ENCODE data around the gene FSTL5.

FSTL5 gene

GRCh38 chr4:161936625-161937550 is 226.9 kb downstream of the FSTL5 start:
- no peak for DNase-seq (ENCODE audit: low spot score)

GRCh38 chr4:161931089-161931488 is 232.7 kb downstream of the FSTL5 start:
- DNase-seq (ENCODE audit: low spot score), result no peak

GRCh38 chr4:161929956-161930355 is 233.8 kb downstream of the FSTL5 start:
- DNase-seq (ENCODE audit: low spot score), result no peak

- DNase-seq (ENCODE audit: low spot score), result no peak
Observed at GRCh38 chr4:161926033-161926828, 237.6 kb downstream of the FSTL5 start.

GRCh38 chr4:161920304-161921052 is 243.3 kb downstream of the FSTL5 start:
- no peak for DNase-seq (ENCODE audit: low spot score)

- no peak for DNase-seq (ENCODE audit: low spot score)
Observed at GRCh38 chr4:161919442-161920220, 244.2 kb downstream of the FSTL5 start.

GRCh38 chr4:161916035-161916434 is 247.8 kb downstream of the FSTL5 start:
- DNase-seq (ENCODE audit: low spot score), result no peak

- DNase-seq (ENCODE audit: low spot score), result no peak
Observed at GRCh38 chr4:161907590-161907955, 256.2 kb downstream of the FSTL5 start.

GRCh38 chr4:161906836-161907589 is 256.8 kb downstream of the FSTL5 start:
- DNase-seq (ENCODE audit: low spot score), result no peak

GRCh38 chr4:161900110-161900509 is 263.7 kb downstream of the FSTL5 start:
- DNase-seq (ENCODE audit: low spot score), result no peak

- no peak for DNase-seq (ENCODE audit: low spot score)
Observed at GRCh38 chr4:161894493-161895167, 269.2 kb downstream of the FSTL5 start.

GRCh38 chr4:161894014-161894413 is 269.8 kb downstream of the FSTL5 start:
- DNase-seq (ENCODE audit: low spot score), result no peak

- DNase-seq (ENCODE audit: low spot score), result no peak
Observed at GRCh38 chr4:161893566-161893965, 270.2 kb downstream of the FSTL5 start.

GRCh38 chr4:161892951-161893350 is 270.8 kb downstream of the FSTL5 start:
- no peak for DNase-seq (ENCODE audit: low spot score)

- DNase-seq (ENCODE audit: low spot score), result no peak
Observed at GRCh38 chr4:161883157-161883556, 280.6 kb downstream of the FSTL5 start.

GRCh38 chr4:161881370-161881769 is 282.4 kb downstream of the FSTL5 start:
- DNase-seq (ENCODE audit: low spot score), result no peak

- DNase-seq (ENCODE audit: low spot score), result no peak
Observed at GRCh38 chr4:161869511-161869910, 294.3 kb downstream of the FSTL5 start.

- DNase-seq (ENCODE audit: low spot score), result no peak
Observed at GRCh38 chr4:161856711-161857326, 307.0 kb downstream of the FSTL5 start.

- DNase-seq (ENCODE audit: low spot score), result no peak
Observed at GRCh38 chr4:161850631-161851030, 313.2 kb downstream of the FSTL5 start.

- DNase-seq (ENCODE audit: low spot score), result no peak
Observed at GRCh38 chr4:161841759-161842158, 322.0 kb downstream of the FSTL5 start.
